Hepatic stellate cell (primary cell): ENCODE data around the gene ADAMTS13.
"Not testable (repeated sequence)": the region's sequence is repeated elsewhere in the genome, so short reads cannot be mapped to it uniquely, and the experiment has no call there.

Experiments
- DNase-seq: peaks from one replicate; pipeline ENCODE4 v3.0.0; 2011; ENCODE audit warnings: low spot score

Gene ADAMTS13

DNA sequence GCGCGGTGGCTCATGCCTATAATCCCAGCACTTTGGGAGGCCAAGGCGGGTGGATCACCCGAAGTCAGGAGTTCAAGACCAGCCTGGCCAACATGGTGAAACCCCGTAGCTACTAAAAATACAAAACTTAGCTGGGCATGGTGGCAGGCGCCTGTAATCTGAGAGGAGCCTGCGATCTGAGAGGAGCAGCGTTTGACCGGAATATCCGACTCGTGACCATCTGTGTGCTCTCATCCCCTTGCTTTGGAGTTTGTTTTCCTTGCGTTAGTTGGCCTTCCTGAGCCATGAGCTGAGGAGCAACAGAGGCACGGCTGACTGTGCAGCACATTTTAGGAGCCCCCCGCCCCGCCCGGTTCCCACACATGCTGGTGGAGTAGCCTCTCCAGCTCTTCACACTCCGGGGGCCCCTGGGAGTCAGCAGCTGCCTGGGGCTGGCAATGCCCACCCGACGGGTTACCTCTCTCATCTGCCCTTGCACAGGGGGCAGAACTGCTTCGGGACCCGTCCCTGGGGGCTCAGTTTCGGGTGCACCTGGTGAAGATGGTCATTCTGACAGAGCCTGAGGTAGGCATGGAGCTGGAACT lies 3.0 kb downstream of the ADAMTS13 start:
- DNase-seq: no peak

DNA sequence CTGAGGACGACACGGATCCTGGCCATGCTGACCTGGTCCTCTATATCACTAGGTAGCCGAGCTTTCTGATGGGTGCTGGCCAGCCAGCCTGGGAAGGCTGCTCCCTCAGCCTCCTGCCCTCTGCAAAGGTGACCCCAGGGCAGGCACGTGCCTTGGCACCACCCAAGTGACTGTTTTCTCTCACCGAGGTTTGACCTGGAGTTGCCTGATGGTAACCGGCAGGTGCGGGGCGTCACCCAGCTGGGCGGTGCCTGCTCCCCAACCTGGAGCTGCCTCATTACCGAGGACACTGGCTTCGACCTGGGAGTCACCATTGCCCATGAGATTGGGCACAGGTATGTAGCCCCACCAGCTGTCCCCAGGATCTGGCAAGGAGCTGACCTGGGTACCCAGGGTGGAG lies 3.8 kb downstream of the ADAMTS13 start:
- DNase-seq: no peak

DNA sequence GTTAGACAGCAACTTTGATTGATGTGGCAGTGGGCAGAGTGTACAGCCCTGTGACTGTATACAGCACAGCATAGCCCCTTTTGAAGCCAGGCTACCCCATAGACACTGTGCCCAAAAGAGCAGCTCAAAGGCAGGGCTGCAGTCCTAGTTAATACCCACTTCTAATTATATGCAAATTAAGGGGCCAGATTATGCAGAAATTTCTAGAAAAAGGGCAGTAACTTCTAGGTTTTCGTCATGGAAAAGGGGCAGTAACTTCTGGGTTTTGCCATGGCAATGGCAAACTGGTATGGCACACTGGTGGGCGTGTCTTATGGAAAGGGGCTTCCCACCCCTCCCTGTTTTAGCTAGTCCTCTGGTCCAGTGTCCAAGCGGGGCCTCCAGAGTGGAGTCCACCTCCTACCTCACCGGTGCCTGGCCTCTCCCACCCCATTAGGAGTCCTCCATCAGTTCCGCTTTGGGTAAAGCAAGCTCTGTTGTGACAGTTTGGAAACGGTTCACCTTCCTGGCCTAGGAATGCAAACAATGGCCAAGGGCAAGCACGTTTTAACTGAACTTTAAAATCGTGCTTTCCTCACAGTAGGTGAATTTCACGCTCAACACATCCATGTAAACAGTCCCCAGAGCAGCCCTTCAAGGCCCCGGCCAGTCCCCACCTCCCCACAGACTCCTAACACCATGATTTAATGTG lies 5.6 kb downstream of the ADAMTS13 start:
- no peak for DNase-seq

DNA sequence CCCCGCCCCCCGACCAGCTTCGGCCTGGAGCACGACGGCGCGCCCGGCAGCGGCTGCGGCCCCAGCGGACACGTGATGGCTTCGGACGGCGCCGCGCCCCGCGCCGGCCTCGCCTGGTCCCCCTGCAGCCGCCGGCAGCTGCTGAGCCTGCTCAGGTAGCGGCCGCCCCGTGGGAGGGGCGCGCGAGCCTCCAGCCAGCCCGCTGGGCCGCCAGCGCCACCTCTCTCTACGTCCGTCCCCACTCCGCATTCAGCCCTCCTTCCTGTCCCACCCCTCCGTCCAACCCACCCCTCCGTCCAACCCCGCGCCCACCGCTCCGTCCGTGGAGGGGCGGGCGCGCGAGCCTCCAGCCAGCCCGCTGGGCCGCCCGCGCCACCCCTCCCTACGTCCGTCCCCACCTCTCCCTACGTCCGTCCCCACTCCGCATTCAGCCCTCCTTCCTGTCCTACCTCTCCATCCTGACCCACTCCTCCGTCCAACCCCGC lies 6.5 kb downstream of the ADAMTS13 start:
- no peak for DNase-seq

DNA sequence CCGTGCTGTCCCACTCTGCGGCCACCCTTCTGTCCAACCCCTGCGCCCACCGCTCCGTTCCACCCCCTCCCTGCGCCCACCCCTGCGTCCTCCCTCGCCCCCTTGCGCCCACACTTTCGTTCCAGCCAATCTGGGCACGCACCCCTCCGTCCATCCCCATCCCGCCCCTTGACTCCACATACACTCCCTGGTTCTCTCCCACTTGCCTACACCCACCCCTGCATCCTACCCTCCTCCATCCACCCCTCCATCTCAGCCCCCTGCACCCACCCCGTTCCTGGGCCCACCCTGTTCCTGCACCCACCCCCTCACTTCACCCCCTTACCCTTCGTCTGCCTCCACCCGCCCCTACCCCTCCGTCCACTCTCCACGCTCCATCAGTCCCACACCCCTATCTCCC lies 7.0 kb downstream of the ADAMTS13 start:
- no peak for DNase-seq

DNA sequence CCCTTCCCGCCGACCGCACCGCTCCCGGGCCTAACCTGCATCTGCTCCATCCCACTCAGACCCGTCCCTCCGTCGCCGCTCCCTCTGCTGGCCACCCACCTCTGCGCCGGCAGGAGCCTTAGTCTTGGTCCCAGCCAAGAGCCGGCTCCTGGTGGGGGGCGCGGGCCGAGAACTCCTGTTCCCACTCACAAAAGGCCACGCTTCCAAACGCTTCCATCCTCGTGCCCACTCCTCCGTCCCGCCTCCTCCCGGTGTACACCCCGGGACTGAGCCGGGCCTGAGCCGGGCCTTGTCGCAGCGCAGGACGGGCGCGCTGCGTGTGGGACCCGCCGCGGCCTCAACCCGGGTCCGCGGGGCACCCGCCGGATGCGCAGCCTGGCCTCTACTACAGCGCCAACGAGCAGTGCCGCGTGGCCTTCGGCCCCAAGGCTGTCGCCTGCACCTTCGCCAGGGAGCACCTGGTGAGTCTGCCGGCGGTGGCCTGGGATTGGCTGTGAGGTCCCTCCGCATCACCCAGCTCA lies 7.5 kb downstream of the ADAMTS13 start:
- DNase-seq: no peak

DNA sequence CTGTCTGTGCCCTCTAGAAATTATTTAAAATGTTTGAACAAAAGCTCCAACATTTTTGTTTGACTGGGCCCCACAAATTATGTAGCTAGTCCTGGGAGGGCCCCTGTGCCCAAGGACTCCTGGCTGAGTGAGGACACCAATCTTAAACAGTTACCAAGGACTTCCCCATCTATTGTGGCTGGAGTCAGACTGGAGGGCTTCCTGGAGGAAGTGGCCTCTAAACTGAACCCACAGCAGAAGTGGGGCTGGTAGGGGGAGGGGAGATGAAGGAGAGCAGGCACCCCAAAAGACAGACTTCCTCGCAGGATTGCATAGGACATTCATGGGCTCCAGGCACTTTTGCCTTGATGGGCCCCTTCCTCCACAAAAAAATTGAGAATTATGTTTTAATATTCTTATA lies 8.1 kb downstream of the ADAMTS13 start:
- DNase-seq: no peak

DNA sequence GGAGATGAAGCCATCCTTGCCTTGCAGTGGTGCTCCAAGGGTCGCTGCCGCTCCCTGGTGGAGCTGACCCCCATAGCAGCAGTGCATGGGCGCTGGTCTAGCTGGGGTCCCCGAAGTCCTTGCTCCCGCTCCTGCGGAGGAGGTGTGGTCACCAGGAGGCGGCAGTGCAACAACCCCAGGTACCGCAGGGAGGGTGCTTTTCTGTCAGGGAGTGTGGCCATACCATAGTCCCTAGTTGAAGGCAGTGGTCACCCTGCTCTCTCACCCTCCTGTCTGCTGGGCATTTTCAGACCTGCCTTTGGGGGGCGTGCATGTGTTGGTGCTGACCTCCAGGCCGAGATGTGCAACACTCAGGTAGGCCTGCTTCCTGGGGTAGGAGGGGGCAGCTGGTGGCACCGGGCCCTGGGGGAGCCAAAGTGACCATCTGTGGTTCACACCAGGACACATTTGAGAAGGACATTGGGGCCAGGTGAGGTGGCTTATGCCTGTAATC lies 11.2 kb downstream of the ADAMTS13 start:
- no peak for DNase-seq

DNA sequence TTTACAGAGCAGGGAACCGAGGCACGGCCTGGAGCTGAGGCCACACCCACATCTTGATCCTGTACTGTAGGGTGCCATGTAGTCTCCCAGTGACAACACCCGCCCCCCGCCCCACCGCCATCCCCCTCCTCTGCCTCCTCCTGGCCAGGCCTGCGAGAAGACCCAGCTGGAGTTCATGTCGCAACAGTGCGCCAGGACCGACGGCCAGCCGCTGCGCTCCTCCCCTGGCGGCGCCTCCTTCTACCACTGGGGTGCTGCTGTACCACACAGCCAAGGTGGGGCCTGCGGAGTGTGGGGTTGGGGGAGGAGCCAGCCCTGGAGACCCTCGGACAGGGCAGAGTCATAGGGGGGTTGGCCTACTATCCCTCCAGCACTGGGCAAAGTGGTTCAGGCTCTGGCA lies 14.5 kb downstream of the ADAMTS13 start:
- DNase-seq: no peak

DNA sequence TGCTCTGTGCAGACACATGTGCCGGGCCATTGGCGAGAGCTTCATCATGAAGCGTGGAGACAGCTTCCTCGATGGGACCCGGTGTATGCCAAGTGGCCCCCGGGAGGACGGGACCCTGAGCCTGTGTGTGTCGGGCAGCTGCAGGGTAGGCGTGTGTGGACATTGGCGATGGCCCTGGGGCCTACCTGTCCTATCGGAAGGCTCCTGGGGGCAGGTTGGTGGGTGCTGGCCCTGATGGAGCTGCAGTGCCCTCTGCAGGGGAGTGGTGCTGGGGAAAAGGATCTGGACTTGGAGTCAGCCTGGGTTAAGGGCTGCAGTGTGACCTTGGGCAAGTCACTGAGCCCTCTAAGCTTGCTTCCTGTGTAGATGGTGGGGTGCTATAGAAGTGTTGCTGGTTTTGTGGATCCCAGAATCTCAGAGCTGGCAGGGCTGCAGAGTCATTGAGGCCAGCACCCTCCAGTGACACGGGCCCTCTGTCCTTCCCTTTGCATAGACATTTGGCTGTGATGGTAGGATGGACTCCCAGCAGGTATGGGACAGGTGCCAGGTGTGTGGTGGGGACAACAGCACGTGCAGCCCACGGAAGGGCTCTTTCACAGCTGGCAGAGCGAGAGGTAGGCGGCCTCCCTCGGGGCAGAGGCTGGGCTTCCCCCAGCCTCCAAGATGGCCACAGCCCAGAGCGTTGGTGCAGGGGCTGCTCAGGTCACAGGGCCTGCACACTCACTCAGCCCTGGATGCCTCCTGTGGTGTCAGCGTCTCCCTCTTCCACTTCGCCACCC lies 15.8 kb downstream of the ADAMTS13 start:
- no peak for DNase-seq

DNA sequence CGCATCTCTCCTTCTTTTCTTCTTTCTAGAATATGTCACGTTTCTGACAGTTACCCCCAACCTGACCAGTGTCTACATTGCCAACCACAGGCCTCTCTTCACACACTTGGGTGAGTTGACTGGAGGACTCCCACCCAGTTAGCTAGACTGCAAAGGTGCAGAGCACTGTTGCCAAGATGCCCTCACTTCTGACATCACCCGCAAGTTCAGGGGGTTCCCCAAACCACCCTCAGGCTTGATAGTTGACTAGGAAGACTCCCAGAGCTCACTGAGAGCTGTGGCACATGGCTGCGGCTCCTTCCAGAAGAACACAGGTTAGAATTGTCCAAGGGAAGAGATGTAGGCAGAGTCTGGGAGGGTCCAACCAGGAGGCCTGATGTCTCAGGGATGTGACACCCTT lies 17.2 kb downstream of the ADAMTS13 start:
- DNase-seq: no peak

DNA sequence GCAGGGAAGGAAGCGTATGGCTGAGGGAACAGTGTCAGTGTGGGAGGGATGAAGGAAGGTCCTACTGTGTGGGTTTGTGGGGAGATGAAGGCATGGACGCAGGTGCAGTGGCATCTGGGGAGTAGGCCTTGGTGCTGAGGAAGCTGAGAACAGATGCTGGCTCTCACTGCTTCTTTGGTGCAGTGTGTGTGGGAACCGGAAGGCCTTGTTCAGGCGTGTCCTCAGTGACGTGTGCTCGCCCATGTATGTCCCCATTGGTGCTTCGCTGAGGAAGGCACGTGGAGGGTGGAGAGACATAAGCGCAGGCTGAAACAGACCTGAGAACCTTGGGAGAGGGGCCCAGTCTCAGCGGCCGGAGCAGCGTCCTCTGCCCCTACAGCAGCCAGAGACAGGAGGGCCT lies 18.7 kb downstream of the ADAMTS13 start:
- DNase-seq: no peak

DNA sequence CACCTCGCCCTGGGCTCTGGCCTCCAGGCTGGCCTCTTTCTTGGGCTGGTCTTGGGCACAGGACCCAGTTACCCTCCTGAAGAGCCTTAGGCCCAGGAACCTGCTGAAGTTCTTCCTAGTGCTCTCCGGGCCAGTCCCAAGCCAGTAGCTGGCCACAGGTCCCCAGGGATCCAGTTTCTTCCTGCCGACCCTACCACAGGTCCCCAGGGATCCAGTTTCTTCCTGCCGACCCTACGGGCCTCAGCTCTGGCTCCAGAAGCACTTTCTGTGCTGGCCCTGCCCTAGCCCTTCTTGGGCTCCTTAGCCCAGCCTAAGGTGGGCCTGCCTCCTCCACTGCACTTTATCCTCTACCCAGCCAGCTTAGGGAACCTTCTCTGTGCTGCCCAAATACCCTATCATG lies 19.4 kb downstream of the ADAMTS13 start:
- no peak for DNase-seq

DNA sequence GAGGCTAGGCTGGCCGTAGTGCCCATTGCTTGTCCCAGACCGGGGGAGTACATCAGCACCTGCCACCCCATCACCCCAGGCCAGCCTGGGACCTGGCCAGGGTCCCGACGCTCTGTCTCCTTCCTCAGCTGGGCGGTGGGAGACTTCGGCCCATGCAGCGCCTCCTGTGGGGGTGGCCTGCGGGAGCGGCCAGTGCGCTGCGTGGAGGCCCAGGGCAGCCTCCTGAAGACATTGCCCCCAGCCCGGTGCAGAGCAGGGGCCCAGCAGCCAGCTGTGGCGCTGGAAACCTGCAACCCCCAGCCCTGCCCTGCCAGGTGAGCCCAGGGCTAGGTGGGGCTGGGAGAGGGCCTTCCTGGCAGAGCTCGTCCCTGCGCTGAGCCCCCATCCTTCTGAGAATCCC lies 21.1 kb downstream of the ADAMTS13 start:
- DNase-seq: no peak

DNA sequence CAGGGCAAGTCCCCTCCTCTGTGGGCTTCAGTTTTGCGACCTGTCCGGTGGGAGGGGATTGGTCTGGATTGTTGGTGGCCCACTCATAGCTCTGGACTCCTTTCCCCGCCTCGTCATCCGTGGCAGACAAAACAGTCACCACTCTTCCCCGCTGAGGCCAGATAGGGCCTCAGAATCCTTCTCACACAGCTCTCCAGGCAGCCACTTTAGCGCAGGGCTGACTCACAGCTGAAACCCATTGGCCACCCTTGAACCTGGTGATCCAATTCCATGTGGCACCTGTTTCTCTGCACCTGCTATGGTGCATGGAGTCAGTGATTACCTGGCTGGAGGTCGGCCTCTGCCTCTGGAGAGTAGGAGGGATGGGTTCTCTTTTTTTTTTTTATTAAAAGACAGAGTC lies 21.8 kb downstream of the ADAMTS13 start:
- DNase-seq: peak; percentile 47

DNA sequence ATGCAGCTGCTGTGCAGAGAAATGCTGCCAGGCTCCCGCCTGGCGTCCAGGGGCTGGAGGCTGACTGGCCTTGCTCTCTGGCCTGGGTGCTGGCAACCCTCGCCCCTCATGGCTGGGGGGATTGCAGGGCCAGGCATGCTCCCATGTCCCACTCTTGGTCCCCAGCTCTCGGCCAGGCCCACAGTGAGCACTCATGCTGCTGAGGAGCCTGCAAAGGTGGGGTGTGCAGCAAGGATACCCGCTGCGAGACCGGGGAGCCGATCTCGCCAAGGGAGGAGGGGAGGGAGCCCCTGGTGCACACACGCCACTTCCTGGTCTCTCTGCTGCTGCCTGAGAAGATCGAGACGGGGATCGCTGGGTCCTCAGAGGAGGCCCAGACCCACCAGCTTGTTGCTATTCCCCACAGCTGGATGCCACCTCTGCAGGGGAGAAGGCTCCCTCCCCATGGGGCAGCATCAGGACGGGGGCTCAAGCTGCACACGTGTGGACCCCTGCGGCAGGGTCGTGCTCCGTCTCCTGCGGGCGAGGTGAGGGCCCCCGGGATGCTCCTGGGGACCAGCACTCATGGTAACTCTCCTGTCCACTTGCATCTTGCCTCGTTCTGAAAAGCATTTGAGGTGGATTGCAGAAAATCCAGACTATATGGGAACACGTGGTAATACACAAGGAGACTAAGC lies 23.3 kb downstream of the ADAMTS13 start:
- no peak for DNase-seq

DNA sequence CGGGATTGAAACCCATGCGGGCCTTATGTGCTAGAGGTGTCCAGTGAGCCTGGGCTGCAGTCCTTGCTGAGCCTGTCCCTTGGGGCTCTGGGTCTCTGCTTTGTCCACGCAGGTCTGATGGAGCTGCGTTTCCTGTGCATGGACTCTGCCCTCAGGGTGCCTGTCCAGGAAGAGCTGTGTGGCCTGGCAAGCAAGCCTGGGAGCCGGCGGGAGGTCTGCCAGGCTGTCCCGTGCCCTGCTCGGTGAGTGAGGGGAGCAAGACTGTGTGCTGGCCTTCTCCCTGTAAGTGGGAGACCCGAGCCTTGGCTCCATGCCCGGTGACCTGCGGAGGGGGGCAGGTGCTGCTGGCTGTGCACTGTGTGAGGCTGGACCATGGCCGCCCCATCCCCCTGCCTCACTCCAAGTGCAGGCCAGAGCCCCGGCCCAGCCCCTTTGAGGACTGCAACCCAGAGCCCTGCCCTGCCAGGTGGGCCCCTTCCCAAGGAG lies 26.4 kb downstream of the ADAMTS13 start:
- DNase-seq: no peak

DNA sequence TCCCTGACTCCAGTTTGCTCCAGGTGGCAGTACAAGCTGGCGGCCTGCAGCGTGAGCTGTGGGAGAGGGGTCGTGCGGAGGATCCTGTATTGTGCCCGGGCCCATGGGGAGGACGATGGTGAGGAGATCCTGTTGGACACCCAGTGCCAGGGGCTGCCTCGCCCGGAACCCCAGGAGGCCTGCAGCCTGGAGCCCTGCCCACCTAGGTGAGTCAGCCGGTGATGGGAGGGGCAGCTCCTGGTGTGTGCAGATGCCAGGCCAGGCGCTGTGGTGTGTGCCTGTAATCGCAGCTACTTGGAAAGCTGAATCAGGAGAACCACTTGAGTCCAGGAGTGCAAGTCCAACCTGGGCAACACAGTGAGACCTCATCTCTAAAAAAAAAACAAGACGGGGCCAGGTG lies 27.6 kb downstream of the ADAMTS13 start:
- DNase-seq: no peak

DNA sequence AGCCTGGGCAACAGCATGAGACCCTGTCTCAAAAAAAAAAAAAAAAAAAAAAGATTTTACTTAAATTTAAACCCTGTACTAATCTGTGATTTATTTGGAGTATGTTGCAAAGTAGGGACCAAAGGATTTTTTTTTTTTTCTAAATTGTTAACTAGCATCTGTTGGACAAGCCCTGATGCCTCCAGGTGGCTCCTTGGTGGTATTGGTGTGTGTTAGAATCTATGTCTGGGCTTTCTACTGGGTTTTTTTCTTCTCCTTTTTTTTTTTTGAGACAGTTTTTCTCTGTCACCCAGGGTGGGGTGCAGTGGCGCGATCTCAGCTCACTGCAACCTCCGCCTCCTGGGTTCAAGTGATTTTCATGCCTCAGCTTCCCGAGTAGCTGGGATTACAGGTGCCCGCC lies 29.7 kb downstream of the ADAMTS13 start:
- DNase-seq: not testable (repeated sequence)

DNA sequence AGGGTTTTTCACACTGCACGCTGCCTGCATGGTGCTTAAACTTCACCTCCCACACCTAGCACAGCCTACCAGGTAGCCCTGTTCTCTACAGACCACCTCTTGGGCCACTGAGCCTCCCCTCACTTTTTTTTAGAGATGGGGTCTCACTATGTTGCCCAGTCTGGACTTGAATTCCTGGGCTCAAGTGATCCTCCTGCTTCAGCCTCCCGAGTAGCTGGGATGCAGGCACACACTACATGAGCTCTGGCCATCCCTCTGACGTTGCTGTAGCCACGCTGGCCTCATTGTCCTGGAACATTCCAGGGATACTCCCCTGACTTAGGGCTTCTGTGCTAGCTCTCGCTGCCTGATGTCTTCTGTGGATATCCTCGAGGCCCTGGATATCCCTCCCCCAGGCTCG lies 30.4 kb downstream of the ADAMTS13 start:
- DNase-seq: no peak

DNA sequence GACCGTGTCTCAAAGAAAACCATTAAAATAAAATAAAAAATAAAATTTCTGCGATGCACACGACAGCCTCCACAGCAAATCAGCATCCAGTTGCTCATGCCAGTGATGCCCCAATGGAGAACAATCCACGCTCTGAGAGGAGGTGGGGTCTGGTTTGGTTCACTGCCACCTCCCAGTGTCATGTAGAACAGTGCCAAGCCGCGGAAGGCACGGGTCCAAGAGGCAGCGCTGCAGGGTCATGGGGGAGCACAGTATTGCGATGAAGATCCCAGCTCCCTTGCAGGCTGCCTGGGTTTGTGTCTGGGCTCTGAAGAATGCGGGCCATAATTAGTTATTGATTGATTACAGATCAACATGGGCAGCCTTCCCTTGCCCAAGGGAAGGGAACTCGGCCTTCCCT lies 31.5 kb downstream of the ADAMTS13 start:
- DNase-seq: no peak

DNA sequence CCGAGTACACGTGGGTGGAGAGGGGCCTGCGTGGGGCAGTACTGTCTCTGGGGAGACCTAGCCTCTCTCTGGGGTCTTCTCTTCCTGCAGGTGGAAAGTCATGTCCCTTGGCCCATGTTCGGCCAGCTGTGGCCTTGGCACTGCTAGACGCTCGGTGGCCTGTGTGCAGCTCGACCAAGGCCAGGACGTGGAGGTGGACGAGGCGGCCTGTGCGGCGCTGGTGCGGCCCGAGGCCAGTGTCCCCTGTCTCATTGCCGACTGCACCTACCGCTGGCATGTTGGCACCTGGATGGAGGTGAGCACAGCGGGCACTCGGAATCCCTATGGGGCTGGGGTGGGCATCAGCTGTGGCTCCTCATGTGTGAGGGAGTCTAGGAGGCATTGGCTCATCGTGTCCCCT lies 32.2 kb downstream of the ADAMTS13 start:
- DNase-seq: no peak
